WERI-Rb-1 (cell line): ENCODE measurements around the gene CEP83.

Experiments used
- DNase-seq: peaks from one replicate; pipeline ENCODE4 v3.0.0-alpha.2; 2020
- H3K27ac ChIP-seq: fragments of 250-450 bp; sonication (Bioruptor Pico); 2 replicates; pipeline ENCODE4 v1.5.1; 2020; ENCODE audit warnings: mild to moderate bottlenecking, moderate library complexity
- H3K27me3 ChIP-seq: fragments of 250-450 bp; sonication (Bioruptor Pico); 2 replicates; pipeline ENCODE4 v1.5.1; 2021; ENCODE audit warnings: mild to moderate bottlenecking, low read depth, moderate library complexity; ENCODE audit not compliant: insufficient read depth, severe bottlenecking
- H3K36me3 ChIP-seq: fragments of 250-450 bp; sonication (Bioruptor Pico); 2 replicates; pipeline ENCODE4 v1.5.1; 2020; ENCODE audit warnings: mild to moderate bottlenecking, moderate library complexity
- H3K4me3 ChIP-seq: 2 replicates; pipeline ENCODE4 v1.5.1; 2011; ENCODE audit warnings: low read depth, mild to moderate bottlenecking, control low read depth, low read length
- H3K9me3 ChIP-seq: fragments of 250-450 bp; sonication (Bioruptor Pico); 2 replicates; pipeline ENCODE4 v1.5.1; 2021; ENCODE audit warnings: mild to moderate bottlenecking, moderate library complexity; ENCODE audit not compliant: severe bottlenecking
- TF ChIP-seq, protein P1 (sequence below): IDR thresholded peaks from 2 replicates; pipeline ENCODE4 v1.5.1; 2011; ENCODE audit warnings: low read depth, mild to moderate bottlenecking, control low read depth, inconsistent platforms, low read length

Gene CEP83

DNA sequence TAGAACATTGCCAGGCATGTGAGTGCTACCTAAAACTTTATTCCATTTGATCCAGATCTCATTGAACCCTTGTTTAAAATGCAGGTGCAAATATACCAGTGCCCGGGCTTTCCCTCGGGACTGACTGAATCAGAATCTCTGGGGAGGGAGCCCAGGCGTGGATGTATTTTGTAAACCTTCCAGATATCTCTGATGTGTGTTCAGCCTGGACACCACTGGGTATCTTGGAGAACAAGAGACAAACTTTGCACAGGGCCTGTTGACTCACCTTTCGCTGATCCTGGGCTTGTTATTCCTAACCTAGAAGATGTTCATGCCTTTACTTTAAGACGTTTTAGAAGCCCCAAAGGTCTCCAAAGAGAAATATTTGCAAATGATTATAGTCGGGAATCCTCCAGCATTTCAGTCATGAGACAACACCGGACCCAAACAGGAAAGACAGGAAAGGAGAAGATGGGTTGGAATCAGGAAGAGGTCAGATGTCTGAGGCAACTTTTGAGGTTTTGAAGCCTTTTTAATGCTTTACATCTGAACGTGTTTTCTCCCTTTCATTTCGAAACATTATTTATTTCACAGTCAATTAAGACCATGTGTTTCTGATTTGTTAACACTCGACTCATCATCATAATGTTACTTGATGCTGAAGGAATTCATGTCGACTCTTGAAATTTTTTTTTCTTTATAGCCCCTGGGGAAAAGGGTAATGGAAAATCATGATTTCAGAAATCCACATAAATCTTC, 192.7 kb downstream of the CEP83 start:
- no peak for DNase-seq
- Histone ChIP-seq H3K27ac (no peak overlapping the region), H3K36me3 (no peaks in the 10 kb centered on the region), H3K9me3 (no peaks in the 10 kb centered on the region), H3K4me3 (no peak overlapping the region), H3K27me3 (no peaks in the 10 kb centered on the region)
- TF ChIP-seq, protein P1, sequence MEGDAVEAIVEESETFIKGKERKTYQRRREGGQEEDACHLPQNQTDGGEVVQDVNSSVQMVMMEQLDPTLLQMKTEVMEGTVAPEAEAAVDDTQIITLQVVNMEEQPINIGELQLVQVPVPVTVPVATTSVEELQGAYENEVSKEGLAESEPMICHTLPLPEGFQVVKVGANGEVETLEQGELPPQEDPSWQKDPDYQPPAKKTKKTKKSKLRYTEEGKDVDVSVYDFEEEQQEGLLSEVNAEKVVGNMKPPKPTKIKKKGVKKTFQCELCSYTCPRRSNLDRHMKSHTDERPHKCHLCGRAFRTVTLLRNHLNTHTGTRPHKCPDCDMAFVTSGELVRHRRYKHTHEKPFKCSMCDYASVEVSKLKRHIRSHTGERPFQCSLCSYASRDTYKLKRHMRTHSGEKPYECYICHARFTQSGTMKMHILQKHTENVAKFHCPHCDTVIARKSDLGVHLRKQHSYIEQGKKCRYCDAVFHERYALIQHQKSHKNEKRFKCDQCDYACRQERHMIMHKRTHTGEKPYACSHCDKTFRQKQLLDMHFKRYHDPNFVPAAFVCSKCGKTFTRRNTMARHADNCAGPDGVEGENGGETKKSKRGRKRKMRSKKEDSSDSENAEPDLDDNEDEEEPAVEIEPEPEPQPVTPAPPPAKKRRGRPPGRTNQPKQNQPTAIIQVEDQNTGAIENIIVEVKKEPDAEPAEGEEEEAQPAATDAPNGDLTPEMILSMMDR, result no peak

DNA sequence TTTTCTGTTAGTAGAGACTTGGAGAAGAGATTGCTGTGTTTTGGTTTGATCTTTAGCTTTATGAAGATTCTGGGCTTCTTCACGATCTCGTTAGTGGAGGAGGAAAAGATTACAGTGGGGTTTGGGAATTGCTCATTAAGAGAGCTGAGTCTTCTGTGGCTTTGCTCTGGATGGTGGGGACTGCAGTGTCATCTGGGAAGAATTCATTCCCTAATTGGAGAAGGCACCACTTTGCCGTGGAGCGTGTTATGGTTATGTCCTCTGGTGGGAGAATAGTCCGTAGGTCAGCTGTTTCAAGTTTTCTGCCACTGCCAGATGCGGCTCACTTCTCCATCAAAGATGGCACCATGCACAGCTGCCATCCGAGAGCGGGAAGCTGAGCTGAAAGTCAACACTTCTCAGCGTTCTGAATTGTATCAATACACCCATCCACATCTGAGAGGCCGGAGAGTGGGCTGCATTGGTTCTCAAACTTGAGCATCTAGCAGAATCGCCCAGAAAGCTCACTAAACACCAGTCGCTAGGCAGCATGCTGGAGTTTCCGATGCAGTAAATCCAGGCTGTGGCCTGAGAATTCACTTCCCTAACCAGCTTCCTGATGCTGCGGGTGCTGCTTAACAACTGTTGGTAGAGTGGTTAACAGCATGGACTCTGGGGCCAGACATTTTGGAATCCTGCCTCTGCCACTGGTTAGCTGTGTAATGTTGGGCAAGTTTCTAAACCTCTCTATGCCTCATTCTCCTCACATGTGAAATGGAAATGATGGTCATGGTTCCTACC, 193.5 kb downstream of the CEP83 start:
- no peaks in the 10 kb centered on the region for H3K27me3 ChIP-seq
- DNase-seq, result no peak
- TF ChIP-seq, protein P1, result no peak
- no peaks in the 10 kb centered on the region for H3K36me3 ChIP-seq
- no peak overlapping the region for H3K4me3 ChIP-seq
- H3K9me3 ChIP-seq, result no peaks in the 10 kb centered on the region
- H3K27ac ChIP-seq, result no peak overlapping the region

DNA sequence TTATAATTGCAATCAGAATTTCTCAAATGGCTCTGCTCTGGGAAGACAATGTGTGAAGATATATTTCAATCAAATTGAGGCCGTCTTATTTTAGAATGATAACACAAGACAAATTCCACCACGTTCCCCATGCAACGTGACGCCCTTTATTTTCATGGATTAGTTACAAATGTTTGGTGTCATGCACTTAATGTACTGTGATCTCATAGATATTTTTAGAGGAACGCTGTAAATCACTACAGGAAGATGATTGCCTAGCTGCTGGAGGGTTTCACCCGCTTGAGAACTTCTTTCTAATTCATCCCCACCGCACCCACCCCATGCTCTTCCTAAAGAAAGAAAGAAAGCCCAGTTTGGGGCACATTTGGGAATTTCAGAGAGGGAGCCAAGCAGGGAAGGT, 194.1 kb downstream of the CEP83 start:
- H3K36me3 ChIP-seq, result no peaks in the 10 kb centered on the region
- no peak overlapping the region for H3K27ac ChIP-seq
- TF ChIP-seq, protein P1, result no peak
- no peak for DNase-seq
- H3K4me3 ChIP-seq, result no peak overlapping the region
- H3K9me3 ChIP-seq, result no peaks in the 10 kb centered on the region
- no peaks in the 10 kb centered on the region for H3K27me3 ChIP-seq

DNA sequence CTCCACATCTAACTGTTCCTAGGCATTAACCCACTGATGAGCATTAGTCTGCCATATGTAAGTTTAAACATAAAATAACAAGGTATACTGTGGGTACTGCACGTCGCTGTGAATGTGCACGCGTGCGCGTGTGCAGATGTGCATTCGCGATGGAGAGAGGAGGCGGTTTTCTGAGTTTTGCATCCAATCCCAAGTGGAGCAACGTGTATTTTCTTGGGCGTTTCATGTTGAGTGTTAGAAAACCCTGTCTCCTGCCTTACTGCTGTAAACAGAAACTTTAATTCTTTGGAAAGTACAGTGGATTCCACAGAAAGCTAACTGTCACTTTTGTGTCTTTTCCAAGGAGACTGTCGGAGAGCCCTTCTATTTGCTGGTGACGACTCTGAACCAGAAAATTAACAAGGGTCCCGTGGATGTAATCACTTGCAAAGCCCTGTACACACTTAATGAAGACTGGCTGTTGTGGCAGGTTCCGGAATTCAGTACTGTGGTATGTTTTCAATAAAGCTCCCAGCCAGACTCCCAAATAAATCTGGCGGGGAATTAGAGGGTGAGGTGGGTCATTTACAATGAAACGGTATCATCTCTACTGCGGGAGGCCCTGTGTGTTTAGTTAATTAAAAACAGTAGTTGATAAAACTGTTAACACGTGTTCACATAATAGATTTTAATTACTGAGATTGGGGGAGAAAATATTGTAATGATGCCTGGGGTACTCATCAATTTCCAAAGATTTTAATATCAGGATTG, 194.8 kb downstream of the CEP83 start:
- TF ChIP-seq, protein P1, result no peak
- Histone ChIP-seq H3K27ac (no peak overlapping the region), H3K27me3 (no peaks in the 10 kb centered on the region), H3K36me3 (no peaks in the 10 kb centered on the region), H3K9me3 (no peaks in the 10 kb centered on the region), H3K4me3 (no peak overlapping the region)
- no peak for DNase-seq

DNA sequence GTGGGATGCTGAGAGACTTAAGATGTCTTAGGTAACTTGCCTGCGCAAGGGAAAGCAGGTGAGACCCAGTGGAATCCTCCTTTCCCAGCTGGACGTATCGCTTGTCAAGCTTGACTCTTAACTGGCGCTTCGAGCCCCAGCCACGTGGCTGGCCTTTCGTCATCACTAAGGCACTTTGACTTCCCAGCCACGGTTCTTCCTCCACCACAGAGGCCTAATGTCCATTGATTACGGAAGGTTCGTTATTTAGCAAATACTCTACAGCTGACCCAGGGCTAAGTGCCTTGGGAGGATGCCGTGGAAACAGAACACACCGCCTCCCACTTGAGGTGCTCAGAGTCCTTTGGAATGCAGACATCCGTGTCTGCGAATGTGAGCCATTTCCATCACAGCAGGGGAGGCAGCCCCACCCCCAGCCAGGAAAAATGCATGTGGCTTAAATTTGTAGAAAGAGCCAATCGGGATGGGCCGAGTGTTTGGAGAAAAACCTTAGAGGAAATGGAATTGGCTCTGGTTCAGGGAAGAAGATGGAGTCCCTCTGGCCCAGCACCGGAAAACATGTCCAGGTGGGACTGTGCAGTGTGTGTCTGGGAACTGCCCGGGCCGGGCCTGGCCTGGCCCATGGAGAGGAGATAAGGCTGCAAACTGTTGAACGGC, 195.6 kb downstream of the CEP83 start:
- no peak for DNase-seq
- TF ChIP-seq, protein P1, result no peak
- Histone ChIP-seq H3K27me3 (no peaks in the 10 kb centered on the region), H3K27ac (no peak overlapping the region), H3K9me3 (no peaks in the 10 kb centered on the region), H3K36me3 (no peaks in the 10 kb centered on the region), H3K4me3 (no peak overlapping the region)
